Measurements from ENCODE around the gene COL27A1.
A peak's percentile ranks its signal among the peaks of the same experiment; 100 is the strongest.

Gene COL27A1

GRCh38 chr9:114238891-114239875 lies 83.8 kb downstream of the COL27A1 start:
- ATAC-seq (ENCODE audit: insufficient read depth, low read depth): no peak
- H3K36me3 ChIP-seq (ENCODE audit: insufficient read depth, low read length): no peaks in the 10 kb centered on the region
- H4K20me1 ChIP-seq (ENCODE audit: insufficient read depth, low read length): no peaks in the 10 kb centered on the region
- no peak overlapping the region for H3K4me2 ChIP-seq (ENCODE audit: insufficient read depth, low read length)
- no peak overlapping the region for H3K9ac ChIP-seq (ENCODE audit: low read depth, low read length)
- H3K27ac ChIP-seq (ENCODE audit: low read length): no peak overlapping the region
- no peaks in the 10 kb centered on the region for H3K9me3 ChIP-seq (ENCODE audit: insufficient read depth, low read length, severe bottlenecking)
- no peaks in the 10 kb centered on the region for H3K4me1 ChIP-seq (ENCODE audit: insufficient read depth, low read length)
- H2AFZ ChIP-seq (ENCODE audit: low read depth, low read length): no peak overlapping the region
- peaks cover 8% of the 10 kb centered on the region for H3K27me3 ChIP-seq (ENCODE audit: insufficient read depth, low read length, poor library complexity)
- TF ChIP-seq, protein P1, sequence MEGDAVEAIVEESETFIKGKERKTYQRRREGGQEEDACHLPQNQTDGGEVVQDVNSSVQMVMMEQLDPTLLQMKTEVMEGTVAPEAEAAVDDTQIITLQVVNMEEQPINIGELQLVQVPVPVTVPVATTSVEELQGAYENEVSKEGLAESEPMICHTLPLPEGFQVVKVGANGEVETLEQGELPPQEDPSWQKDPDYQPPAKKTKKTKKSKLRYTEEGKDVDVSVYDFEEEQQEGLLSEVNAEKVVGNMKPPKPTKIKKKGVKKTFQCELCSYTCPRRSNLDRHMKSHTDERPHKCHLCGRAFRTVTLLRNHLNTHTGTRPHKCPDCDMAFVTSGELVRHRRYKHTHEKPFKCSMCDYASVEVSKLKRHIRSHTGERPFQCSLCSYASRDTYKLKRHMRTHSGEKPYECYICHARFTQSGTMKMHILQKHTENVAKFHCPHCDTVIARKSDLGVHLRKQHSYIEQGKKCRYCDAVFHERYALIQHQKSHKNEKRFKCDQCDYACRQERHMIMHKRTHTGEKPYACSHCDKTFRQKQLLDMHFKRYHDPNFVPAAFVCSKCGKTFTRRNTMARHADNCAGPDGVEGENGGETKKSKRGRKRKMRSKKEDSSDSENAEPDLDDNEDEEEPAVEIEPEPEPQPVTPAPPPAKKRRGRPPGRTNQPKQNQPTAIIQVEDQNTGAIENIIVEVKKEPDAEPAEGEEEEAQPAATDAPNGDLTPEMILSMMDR (IDR thresholded peaks at IDR 0.05; ENCODE audit: borderline replicate concordance, extremely low read depth, low read length, poor library complexity, severe bottlenecking): no peak
- TF ChIP-seq EZH2 (IDR thresholded peaks at IDR 0.05; ENCODE audit: borderline replicate concordance, low read depth, low read length, severe bottlenecking): no peak
- H3K79me2 ChIP-seq (ENCODE audit: insufficient read depth, low read length): no peaks in the 10 kb centered on the region
- no peak for DNase-seq
- no peak overlapping the region for H3K4me3 ChIP-seq (ENCODE audit: low read depth in 1 of 2, low read length in 2 of 2)

DNA sequence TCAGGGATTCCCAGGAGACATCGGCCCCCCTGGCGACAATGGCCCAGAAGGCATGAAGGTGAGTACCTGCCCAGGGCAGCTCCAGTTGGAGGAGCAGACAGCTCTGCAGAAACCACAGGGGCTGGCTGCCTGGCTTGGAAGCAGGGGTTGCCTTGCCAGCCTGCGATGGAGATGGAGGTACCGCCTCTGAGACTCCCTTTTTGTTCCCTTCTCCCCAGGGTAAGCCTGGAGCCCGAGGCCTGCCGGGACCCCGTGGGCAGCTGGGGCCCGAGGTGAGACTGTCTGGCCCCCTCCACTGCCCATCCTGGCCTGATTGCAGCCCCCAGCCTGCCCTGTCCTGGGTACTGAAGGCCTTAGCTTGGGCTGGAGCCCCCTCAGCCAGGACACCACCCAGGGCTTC lies 84.9 kb downstream of the COL27A1 start:
- no peaks in the 10 kb centered on the region for H3K4me1 ChIP-seq (ENCODE audit: insufficient read depth, low read length)
- H3K27me3 ChIP-seq (ENCODE audit: insufficient read depth, low read length, poor library complexity): peaks cover 8% of the 10 kb centered on the region
- H3K9ac ChIP-seq (ENCODE audit: low read depth, low read length): no peak overlapping the region
- H2AFZ ChIP-seq (ENCODE audit: low read depth, low read length): no peak overlapping the region
- H3K36me3 ChIP-seq (ENCODE audit: insufficient read depth, low read length): no peaks in the 10 kb centered on the region
- no peak overlapping the region for H3K4me2 ChIP-seq (ENCODE audit: insufficient read depth, low read length)
- no peak overlapping the region for H3K4me3 ChIP-seq (ENCODE audit: low read depth in 1 of 2, low read length in 2 of 2)
- no peak for TF ChIP-seq EZH2 (IDR thresholded peaks at IDR 0.05; ENCODE audit: borderline replicate concordance, low read depth, low read length, severe bottlenecking)
- TF ChIP-seq, protein P1 (IDR thresholded peaks at IDR 0.05; ENCODE audit: borderline replicate concordance, extremely low read depth, low read length, poor library complexity, severe bottlenecking): no peak
- no peaks in the 10 kb centered on the region for H4K20me1 ChIP-seq (ENCODE audit: insufficient read depth, low read length)
- no peaks in the 10 kb centered on the region for H3K79me2 ChIP-seq (ENCODE audit: insufficient read depth, low read length)
- DNase-seq: no peak
- H3K9me3 ChIP-seq (ENCODE audit: insufficient read depth, low read length, severe bottlenecking): no peaks in the 10 kb centered on the region
- no peak for ATAC-seq (ENCODE audit: insufficient read depth, low read depth)
- no peak overlapping the region for H3K27ac ChIP-seq (ENCODE audit: low read length)

DNA sequence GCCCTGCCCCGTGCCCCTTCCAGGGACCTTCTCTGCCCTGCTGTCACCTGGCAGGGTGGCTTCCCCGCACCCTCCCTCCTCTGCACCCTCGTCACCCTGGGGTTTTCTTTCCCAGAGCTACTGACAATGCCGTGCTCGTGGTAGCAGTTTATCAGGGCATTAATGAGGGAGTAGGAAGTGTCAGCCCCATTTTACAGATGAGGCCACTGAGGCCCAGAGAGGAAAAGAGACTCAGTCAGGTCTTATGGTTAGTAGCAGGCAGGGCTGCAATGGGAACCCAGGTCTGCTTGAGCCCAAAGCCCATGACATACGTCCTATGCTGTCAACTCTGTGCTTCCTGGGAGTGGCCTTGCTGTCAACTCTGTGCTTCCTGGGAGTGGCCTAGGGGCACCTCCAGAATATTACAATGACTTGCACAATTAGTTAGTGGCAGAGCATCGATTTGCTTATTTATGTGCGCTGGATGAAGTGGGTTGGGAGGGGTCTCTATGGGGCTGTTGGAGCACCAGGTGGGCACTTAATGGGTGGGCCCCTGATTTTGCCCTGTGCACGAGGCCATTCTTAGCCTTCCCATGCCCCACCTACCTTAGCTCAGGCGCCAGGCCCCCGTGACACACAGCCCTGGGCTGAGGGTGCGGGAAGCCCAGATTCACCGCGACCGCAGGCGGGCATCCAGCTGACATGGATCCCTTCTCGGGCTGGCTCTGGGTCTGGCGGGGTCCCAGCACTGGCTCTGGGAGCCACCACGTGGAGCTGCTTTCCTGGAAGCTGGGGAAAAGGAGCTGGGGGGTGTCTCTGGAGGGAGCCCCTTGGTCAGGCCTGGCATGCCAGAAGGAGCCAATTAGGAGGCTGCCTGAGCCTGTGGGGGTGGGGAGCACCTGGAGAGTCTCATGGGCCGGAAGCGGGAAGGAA lies 85.6 kb downstream of the COL27A1 start:
- Histone ChIP-seq H3K9ac (ENCODE audit: low read depth, low read length) (no peak overlapping the region), H4K20me1 (ENCODE audit: insufficient read depth, low read length) (no peaks in the 10 kb centered on the region), H3K27ac (ENCODE audit: low read length) (no peak overlapping the region), H3K4me2 (ENCODE audit: insufficient read depth, low read length) (no peak overlapping the region), H3K9me3 (ENCODE audit: insufficient read depth, low read length, severe bottlenecking) (no peaks in the 10 kb centered on the region), H3K4me3 (ENCODE audit: low read depth in 1 of 2, low read length in 2 of 2) (no peak overlapping the region), H3K36me3 (ENCODE audit: insufficient read depth, low read length) (no peaks in the 10 kb centered on the region), H2AFZ (ENCODE audit: low read depth, low read length) (no peak overlapping the region), H3K4me1 (ENCODE audit: insufficient read depth, low read length) (no peaks in the 10 kb centered on the region), H3K27me3 (ENCODE audit: insufficient read depth, low read length, poor library complexity) (peaks cover 8% of the 10 kb centered on the region), H3K79me2 (ENCODE audit: insufficient read depth, low read length) (no peaks in the 10 kb centered on the region)
- DNase-seq (peak; percentile 6), ATAC-seq (ENCODE audit: insufficient read depth, low read depth) (0 out of 3 replicates have a peak, but pooled peaks have one; percentile 37)
- TF ChIP-seq, protein P1 (IDR thresholded peaks at IDR 0.05; ENCODE audit: borderline replicate concordance, extremely low read depth, low read length, poor library complexity, severe bottlenecking): no peak
- TF ChIP-seq EZH2 (IDR thresholded peaks at IDR 0.05; ENCODE audit: borderline replicate concordance, low read depth, low read length, severe bottlenecking): no peak
